AG04449 (cell line): ENCODE data around the gene CHRNA3.

ENCODE experiments used
- CTCF ChIA-PET: fragments of 350-600 bp; formaldehyde crosslinking; extraction: SDS; loops from one replicate; lab custom pipeline; 2021; ENCODE audit warnings: antibody characterized with exemption; lab: Yijun Ruan, JAX
- POLR2A ChIA-PET: fragments of 400-600, 350-600 bp; formaldehyde crosslinking; extraction: SDS; loops from one replicate; lab custom pipeline; 2020; ENCODE audit warnings: antibody characterized with exemption, inconsistent platforms; lab: Yijun Ruan, JAX
- DNase-seq: peaks from one replicate; pipeline ENCODE4 v3.0.0-alpha.2; 2010; ENCODE audit warnings: low read depth, low spot score
- H3K4me3 ChIP-seq: 2 replicates; pipeline ENCODE4 v1.5.1; 2011; ENCODE audit warnings: low read depth, mild to moderate bottlenecking, control low read depth, low read length
- CTCF ChIP-seq: IDR thresholded peaks from one replicate; pipeline ENCODE4 v1.5.1; 2011; ENCODE audit warnings: mild to moderate bottlenecking, moderate library complexity, low read length, control low read depth, inconsistent platforms; ENCODE audit not compliant: insufficient read depth; ENCODE audit errors: missing control alignments

CHRNA3 gene

GRCh38 chr15:78626381-78626995, 5.7 kb upstream of the CHRNA3 start:
- ChIA-PET POLR2A (no interaction called here), CTCF (interaction anchor here (0.6 to 4.4 kb wide), 3 partner anchors 8 to 84 kb away, joined by 3 to 18 read pairs (median 4); no protein-coding TSS in a partner anchor)
- no peak overlapping the region for H3K4me3 ChIP-seq
- no peak for DNase-seq
- no peak for TF ChIP-seq CTCF

GRCh38 chr15:78625606-78626280, 4.9 kb upstream of the CHRNA3 start:
- no peak for DNase-seq
- H3K4me3 ChIP-seq = no peak overlapping the region
- ChIA-PET CTCF (interaction anchor here (0.6 to 1.7 kb wide), 3 partner anchors 10 to 14 kb away, joined by 3 read pairs; no protein-coding TSS in a partner anchor), POLR2A (no interaction called here)
- no peak for TF ChIP-seq CTCF

- POLR2A ChIA-PET = no interaction called here
- CTCF ChIA-PET = interaction anchor here (1.2 to 1.7 kb wide), 3 partner anchors 9 to 85 kb away, joined by 3 to 9 read pairs (median 3); no protein-coding TSS in a partner anchor
- TF ChIP-seq CTCF = no peak
These were observed 4.1 kb upstream of the CHRNA3 start for GRCh38 chr15:78624651-78625590.

GRCh38 chr15:78623786-78624497, 3.1 kb upstream of the CHRNA3 start:
- no peak for DNase-seq
- H3K4me3 ChIP-seq = no peak overlapping the region
- TF ChIP-seq CTCF = no peak
- ChIA-PET CTCF (interaction anchor here (1.0 to 1.7 kb wide), 4 partner anchors 15 to 86 kb away, joined by 3 to 9 read pairs (median 6); no protein-coding TSS in a partner anchor), POLR2A (no interaction called here)

More at GRCh38 chr15:78624651-78625590, 4.1 kb upstream of the CHRNA3 start:
- DNase-seq = no peak
- no peak overlapping the region for H3K4me3 ChIP-seq

GRCh38 chr15:78621810-78622402, 1.1 kb upstream of the CHRNA3 start:
- ChIA-PET POLR2A (no interaction called here), CTCF (interaction anchor here (1.3 to 1.7 kb wide), 2 partner anchors 87 to 88 kb away, joined by 4 to 7 read pairs; no protein-coding TSS in a partner anchor)
- no peak for DNase-seq
- TF ChIP-seq CTCF = no peak
- H3K4me3 ChIP-seq = no peak overlapping the region
